Ectodermal cell (in vitro differentiated cells): Measurements from ENCODE around the gene AKAP6.

Experiments used
- H3K27ac ChIP-seq: 2 replicates; pipeline ENCODE4 v1.7.0; 2013; ENCODE audit warnings: mild to moderate bottlenecking, low read depth, low read length; ENCODE audit not compliant: insufficient read depth, poor library complexity, severe bottlenecking
- H3K27me3 ChIP-seq: 2 replicates; pipeline ENCODE4 v1.7.0; 2013; ENCODE audit warnings: mild to moderate bottlenecking, low read length; ENCODE audit not compliant: insufficient read depth, control insufficient read depth, poor library complexity, severe bottlenecking
- H3K36me3 ChIP-seq: one replicate; pipeline ENCODE4 v1.7.0; 2013; ENCODE audit warnings: low read length; ENCODE audit not compliant: control insufficient read depth, insufficient read depth
- H3K4me1 ChIP-seq: one replicate; pipeline ENCODE4 v1.7.0; 2013; ENCODE audit warnings: low read length; ENCODE audit not compliant: control insufficient read depth, insufficient read depth
- H3K4me3 ChIP-seq: 2 replicates; pipeline ENCODE4 v1.7.0; 2013; ENCODE audit warnings: low read depth, low read length, control low read depth; ENCODE audit not compliant: insufficient read depth
- H3K9me3 ChIP-seq: 2 replicates; pipeline ENCODE4 v1.7.0; 2013; ENCODE audit warnings: mild to moderate bottlenecking, low read length, moderate library complexity; ENCODE audit not compliant: control insufficient read depth
- WGBS, 2 experiments: methylation state at CpG; one replicate each; pipeline ENCODE4 v1.1.7; 2013; ENCODE audit warnings: missing lambda C conversion rate in 2 of 2; 5-methylcytosine and 5-hydroxymethylcytosine counted together

Gene AKAP6

DNA sequence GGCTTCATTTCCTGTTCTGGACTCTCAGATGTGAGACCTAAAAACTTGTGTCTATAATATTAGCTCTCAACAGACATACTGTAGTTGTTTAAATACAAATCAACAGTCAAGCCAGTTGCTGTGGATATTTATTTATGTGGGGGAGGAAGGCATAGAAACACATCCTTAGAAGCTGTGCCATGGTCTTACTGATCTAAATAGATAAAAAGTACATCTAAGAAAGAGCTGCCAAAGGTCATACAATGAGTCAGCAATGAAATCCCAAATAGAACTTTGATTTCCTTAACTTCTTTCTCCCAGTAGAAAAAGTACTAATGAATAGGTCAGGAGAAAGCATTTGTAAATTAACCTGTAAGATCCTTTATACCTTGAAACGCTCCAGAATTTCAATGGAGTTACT lies 185.1 kb downstream of the AKAP6 start:
- Histone ChIP-seq H3K9me3 (no peaks in the 10 kb centered on the region), H3K4me1 (no peaks in the 10 kb centered on the region), H3K36me3 (no peaks in the 10 kb centered on the region), H3K27ac (no peak overlapping the region), H3K4me3 (no peak overlapping the region), H3K27me3 (no peaks in the 10 kb centered on the region)
- WGBS, 2 experiments, result no CpG with 5 or more reads among the region's 1 CpG

DNA sequence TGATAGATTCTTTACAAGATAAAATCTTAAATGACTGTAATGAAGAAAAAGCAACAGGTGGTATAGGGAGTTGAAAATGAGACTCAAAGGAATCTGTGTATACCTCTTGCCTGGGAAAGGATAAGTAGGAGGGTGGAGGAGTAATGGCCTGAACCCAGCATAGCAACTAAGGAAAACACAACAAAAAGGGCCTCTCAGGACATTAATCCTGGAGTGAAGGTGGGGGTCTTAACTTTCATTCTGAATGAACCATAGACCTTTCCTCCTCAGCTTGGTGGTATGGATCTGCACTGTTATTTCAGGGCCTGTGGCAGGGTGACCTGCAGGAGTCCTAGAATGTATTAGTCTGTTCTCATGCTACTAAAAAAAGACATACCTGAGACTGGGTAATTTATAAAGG lies 185.6 kb downstream of the AKAP6 start:
- Histone ChIP-seq H3K4me1 (no peaks in the 10 kb centered on the region), H3K27me3 (no peaks in the 10 kb centered on the region), H3K4me3 (no peak overlapping the region), H3K36me3 (no peaks in the 10 kb centered on the region), H3K9me3 (no peaks in the 10 kb centered on the region), H3K27ac (no peak overlapping the region)

DNA sequence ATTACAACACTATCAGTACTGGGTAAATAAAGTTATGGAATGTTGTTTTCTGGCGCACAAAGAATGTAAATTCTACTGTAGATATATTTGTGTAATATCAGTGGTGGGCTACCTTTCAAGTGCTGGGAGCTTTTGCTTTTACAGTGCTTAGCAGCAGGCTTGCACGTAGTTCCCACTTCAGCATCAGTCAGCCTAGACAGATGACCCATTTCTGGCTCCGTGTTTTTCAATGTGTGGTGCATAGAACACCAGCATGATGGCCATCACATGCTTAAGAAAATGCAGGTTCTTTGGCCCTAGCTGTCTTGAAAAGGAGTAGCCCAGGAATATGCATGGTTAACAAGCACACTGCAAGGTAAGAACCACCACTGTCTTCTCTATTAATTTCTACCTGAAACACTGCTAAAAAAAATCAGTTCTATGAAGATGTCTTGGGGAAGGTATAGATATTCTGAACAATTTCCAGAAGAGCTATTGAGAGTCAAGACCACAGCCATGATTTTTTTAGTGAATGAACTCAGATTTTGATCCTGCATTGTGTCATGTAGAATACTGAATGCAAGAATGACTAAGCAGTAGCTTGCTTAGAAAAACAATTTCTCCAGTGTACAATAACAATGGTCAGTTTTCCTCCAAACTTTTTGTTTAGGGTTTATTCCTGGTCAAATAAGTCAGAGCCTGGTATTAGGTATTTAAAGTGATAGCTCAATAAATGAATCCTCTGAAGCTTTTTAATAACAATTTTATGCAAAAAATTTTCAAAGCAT lies 195.7 kb downstream of the AKAP6 start:
- WGBS, 2 experiments, result 94 to 96% methylated on average over 3 of the region's 3 CpGs
- Histone ChIP-seq H3K27ac (no peak overlapping the region), H3K4me1 (no peaks in the 10 kb centered on the region), H3K27me3 (no peaks in the 10 kb centered on the region), H3K4me3 (no peak overlapping the region), H3K9me3 (no peaks in the 10 kb centered on the region), H3K36me3 (no peaks in the 10 kb centered on the region)

DNA sequence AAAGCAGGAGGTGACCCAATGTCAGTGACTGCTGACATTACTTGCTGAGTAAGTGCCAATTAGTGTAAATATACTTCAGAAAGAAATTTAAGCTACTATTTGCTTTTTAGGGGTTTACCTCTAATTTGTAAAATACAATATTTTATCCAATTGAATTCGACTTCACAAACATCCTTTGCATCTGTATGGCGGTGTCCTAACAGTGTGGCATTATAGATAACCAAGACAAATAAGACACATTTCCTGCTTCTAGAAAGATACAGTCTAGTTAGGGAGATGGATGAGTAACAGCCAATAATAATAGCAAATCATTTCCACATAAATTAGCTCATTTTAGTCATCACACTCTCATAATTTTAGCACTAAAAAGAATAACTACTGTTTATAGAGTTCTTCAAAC lies 196.5 kb downstream of the AKAP6 start:
- Histone ChIP-seq H3K9me3 (no peaks in the 10 kb centered on the region), H3K4me1 (no peaks in the 10 kb centered on the region), H3K4me3 (no peak overlapping the region), H3K27ac (no peak overlapping the region), H3K36me3 (no peaks in the 10 kb centered on the region), H3K27me3 (no peaks in the 10 kb centered on the region)
- 89% methylated on average over 2 of the region's 2 CpGs; no CpG with 5 or more reads in 1 of the 2 experiments for WGBS, 2 experiments

DNA sequence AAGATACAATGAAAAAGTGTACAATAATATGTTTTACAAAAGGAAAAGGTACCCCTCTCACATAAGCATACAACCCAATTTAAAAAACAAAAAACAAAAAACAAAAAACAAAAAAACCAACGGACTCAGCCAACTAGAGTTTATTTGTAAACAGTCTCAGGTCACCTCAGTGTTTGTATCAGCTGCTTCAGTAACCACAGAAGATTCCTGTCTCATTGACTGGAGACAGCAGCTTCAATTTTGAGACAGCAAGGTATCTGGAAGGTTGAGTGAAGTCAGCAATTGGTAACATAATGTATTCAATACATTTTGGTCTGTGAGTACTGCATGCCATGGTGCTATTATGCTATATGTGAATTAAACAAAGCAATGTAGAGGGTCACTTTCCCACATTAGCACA lies 201.7 kb downstream of the AKAP6 start:
- Histone ChIP-seq H3K36me3 (no peaks in the 10 kb centered on the region), H3K4me3 (no peak overlapping the region), H3K4me1 (no peaks in the 10 kb centered on the region), H3K9me3 (no peaks in the 10 kb centered on the region), H3K27me3 (no peaks in the 10 kb centered on the region), H3K27ac (no peak overlapping the region)
- WGBS, 2 experiments, result 63 to 72% methylated on average over 1 of the region's 1 CpG

DNA sequence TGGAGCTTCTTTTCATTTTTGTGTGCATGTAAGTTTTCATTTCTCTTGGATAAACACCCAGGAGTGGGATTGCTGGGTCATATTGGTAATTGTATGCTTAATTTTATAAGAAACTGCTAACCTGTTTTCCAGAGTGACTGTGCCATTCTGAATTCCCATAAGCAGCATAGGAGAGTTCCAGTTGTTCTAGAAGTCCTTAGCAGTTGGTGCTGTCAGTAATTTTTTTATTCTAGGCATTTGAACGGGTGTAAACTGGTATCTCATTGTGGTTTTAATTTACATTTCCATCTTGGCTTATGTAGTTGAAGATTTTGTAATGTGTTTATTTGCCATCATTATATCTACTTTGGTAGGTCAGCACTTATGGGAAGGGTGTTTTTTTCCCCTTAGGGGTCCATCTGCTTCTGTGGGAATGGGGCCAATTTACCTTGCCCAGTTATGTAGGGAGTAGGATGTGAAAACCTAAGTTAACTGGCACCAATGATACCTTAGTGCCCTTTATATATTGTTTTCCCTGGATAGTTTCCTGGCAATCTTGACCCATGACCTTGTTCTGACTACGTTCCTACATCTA lies 202.9 kb downstream of the AKAP6 start:
- Histone ChIP-seq H3K27me3 (no peaks in the 10 kb centered on the region), H3K4me3 (no peak overlapping the region), H3K9me3 (no peaks in the 10 kb centered on the region), H3K4me1 (no peaks in the 10 kb centered on the region), H3K36me3 (no peaks in the 10 kb centered on the region), H3K27ac (no peak overlapping the region)
- 88 to 93% methylated on average over 2 of the region's 2 CpGs for WGBS, 2 experiments

DNA sequence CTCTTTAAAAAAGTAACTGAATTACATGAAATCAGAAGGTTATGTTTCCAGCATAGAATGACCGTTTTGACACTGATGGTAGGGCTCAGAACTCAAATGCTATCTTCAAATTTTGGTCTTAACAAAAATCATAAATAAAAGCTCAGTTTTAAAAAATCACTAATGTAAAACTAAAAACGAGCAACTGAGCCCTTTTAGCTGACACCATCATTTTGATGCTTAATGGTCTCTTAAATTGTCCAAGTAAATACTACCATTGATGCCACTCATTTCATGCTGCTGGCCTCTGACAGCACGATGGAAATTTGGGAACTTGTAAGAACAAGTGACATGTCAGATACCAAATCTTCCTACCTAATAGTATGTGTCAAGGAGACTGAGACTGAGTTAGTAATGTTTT lies 205.0 kb downstream of the AKAP6 start:
- no peaks in the 10 kb centered on the region for H3K4me1 ChIP-seq
- H3K4me3 ChIP-seq, result no peak overlapping the region
- H3K36me3 ChIP-seq, result no peaks in the 10 kb centered on the region
- no peaks in the 10 kb centered on the region for H3K27me3 ChIP-seq
- H3K9me3 ChIP-seq, result no peaks in the 10 kb centered on the region
- H3K27ac ChIP-seq, result no peak overlapping the region
- WGBS, 2 experiments, result 84 to 87% methylated on average over 3 of the region's 3 CpGs

DNA sequence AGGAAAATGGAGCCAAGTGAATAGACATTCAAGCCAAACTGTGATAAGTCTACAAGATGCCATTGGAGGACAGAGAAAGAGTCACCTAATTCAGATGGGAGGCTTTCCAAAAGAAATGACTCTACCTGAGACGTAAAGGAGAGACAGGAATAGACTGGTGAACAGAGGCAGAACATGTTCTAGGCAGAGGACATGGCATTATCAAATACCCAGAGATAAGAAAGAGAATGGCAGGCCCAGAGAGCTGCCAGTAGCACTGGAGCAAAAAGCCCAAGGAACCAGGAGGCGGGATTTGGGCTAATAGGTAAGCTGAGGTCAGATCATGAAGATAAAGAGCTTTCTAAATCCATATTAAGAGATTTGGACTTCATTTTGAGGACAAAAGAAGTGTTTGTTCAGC lies 207.1 kb downstream of the AKAP6 start:
- H3K4me3 ChIP-seq, result no peak overlapping the region
- 88 to 97% methylated on average over 2 of the region's 2 CpGs for WGBS, 2 experiments
- no peaks in the 10 kb centered on the region for H3K36me3 ChIP-seq
- H3K27me3 ChIP-seq, result no peaks in the 10 kb centered on the region
- no peaks in the 10 kb centered on the region for H3K9me3 ChIP-seq
- no peak overlapping the region for H3K27ac ChIP-seq
- no peaks in the 10 kb centered on the region for H3K4me1 ChIP-seq

DNA sequence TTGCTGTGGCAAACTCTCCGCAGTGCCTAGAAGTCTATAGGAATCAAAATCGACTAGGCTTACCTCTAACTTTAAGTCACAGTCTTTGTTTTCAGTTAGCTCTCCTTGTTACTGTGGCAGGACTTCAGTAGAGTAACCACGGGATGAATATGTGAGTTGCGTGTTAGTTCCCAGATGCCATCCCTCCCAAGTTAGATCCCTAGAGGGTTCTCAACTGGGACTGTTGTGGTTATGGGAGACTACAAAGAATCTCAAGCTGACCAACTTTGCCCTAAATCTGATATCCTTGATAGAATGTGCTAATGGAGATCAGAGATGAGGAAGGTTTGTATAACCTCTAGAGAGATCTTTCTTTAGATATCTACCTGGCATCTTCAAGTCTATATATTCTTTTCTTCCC lies 208.1 kb downstream of the AKAP6 start:
- 96% methylated on average over 4 of the region's 4 CpGs for WGBS, 2 experiments
- H3K36me3 ChIP-seq, result no peaks in the 10 kb centered on the region
- H3K9me3 ChIP-seq, result no peaks in the 10 kb centered on the region
- no peaks in the 10 kb centered on the region for H3K4me1 ChIP-seq
- no peak overlapping the region for H3K27ac ChIP-seq
- no peak overlapping the region for H3K4me3 ChIP-seq
- no peaks in the 10 kb centered on the region for H3K27me3 ChIP-seq

DNA sequence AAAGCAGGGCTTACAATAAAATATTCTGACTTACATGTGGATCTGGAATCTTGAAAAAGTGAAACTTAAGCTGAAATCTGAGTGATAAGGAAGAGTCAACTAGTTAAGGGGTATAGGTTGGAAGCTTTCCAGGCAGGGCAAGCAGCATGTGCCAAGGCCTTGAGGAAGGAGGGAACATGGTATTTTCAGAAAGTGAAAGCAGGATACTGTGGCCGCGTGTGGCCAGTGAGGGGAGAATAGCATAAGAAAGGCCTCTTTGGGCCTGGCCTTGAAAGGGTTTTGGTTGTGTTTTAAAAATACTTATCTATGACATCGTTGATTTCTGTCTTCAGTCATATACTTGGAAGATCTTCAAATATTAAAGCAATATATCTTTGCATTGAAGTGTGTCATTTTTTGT lies 213.4 kb downstream of the AKAP6 start:
- Histone ChIP-seq H3K27me3 (no peaks in the 10 kb centered on the region), H3K36me3 (no peaks in the 10 kb centered on the region), H3K27ac (no peak overlapping the region), H3K9me3 (no peaks in the 10 kb centered on the region), H3K4me3 (no peak overlapping the region), H3K4me1 (no peaks in the 10 kb centered on the region)
- 82 to 91% methylated on average over 2 of the region's 3 CpGs for WGBS, 2 experiments
